ENCODE data around the gene FOXP1.

Gene FOXP1

GRCh38 chr3:71318458-71318827 lies 265.1 kb downstream of the FOXP1 start:
- Histone ChIP-seq H3K9ac (ENCODE audit: low read length) (peak overlapping the region; percentile 26; the same call in 1 of the 2 replicates), H3K4me1 (ENCODE audit: insufficient read depth, low read length, severe bottlenecking) (peaks cover 25% of the 10 kb centered on the region), H3K27ac (ENCODE audit: low read depth, low read length, poor library complexity, severe bottlenecking) (no peak overlapping the region), H3F3A (ENCODE audit: insufficient read depth, low read length) (no peaks in the 10 kb centered on the region), H2AFZ (ENCODE audit: low read length) (no peak overlapping the region), H3K36me3 (ENCODE audit: insufficient read depth, low read length) (no peaks in the 10 kb centered on the region; the same call in 1 of the 2 replicates), H3K27me3 (ENCODE audit: insufficient read depth, low read length) (no peaks in the 10 kb centered on the region), H3K9me2 (ENCODE audit: low read depth, low read length) (no peaks in the 10 kb centered on the region), H3K9me3 (ENCODE audit: low read length) (no peaks in the 10 kb centered on the region), H4K20me1 (ENCODE audit: insufficient read depth, low read length) (no peaks in the 10 kb centered on the region), H3K4me2 (ENCODE audit: low read length) (peak overlapping the region; percentile 35), H3K4me3 (ENCODE audit: low read depth, low read length, poor library complexity, severe bottlenecking) (no peak overlapping the region), H3K79me2 (ENCODE audit: insufficient read depth, low read length) (peaks cover 15% of the 10 kb centered on the region)
- TF ChIP-seq EZH2 (IDR thresholded peaks at IDR 0.05; ENCODE audit: borderline replicate concordance, low read length) (no peak), CTCF (IDR thresholded peaks at IDR 0.05; ENCODE audit: low read length) (no peak)

GRCh38 chr3:71317749-71318457 lies 265.6 kb downstream of the FOXP1 start:
- H3F3A ChIP-seq (ENCODE audit: insufficient read depth, low read length) = no peaks in the 10 kb centered on the region
- peak overlapping the region; percentile 26; the same call in 1 of the 2 replicates for H3K9ac ChIP-seq (ENCODE audit: low read length)
- H3K4me1 ChIP-seq (ENCODE audit: insufficient read depth, low read length, severe bottlenecking) = peaks cover 25% of the 10 kb centered on the region

GRCh38 chr3:71317140-71317539 lies 266.4 kb downstream of the FOXP1 start:
- Histone ChIP-seq H3K9me3 (ENCODE audit: low read length) (no peaks in the 10 kb centered on the region), H3K36me3 (ENCODE audit: insufficient read depth, low read length) (peaks cover 5% of the 10 kb centered on the region; the same call in 1 of the 2 replicates)

More at GRCh38 chr3:71317749-71318457, 265.6 kb downstream of the FOXP1 start:
- Histone ChIP-seq H3K27me3 (ENCODE audit: insufficient read depth, low read length) (no peaks in the 10 kb centered on the region), H3K79me2 (ENCODE audit: insufficient read depth, low read length) (peaks cover 15% of the 10 kb centered on the region), H4K20me1 (ENCODE audit: insufficient read depth, low read length) (no peaks in the 10 kb centered on the region), H3K4me3 (ENCODE audit: low read depth, low read length, poor library complexity, severe bottlenecking) (no peak overlapping the region), H3K9me3 (ENCODE audit: low read length) (no peaks in the 10 kb centered on the region), H3K4me2 (ENCODE audit: low read length) (peak overlapping the region; percentile 35), H2AFZ (ENCODE audit: low read length) (no peak overlapping the region), H3K27ac (ENCODE audit: low read depth, low read length, poor library complexity, severe bottlenecking) (no peak overlapping the region), H3K9me2 (ENCODE audit: low read depth, low read length) (no peaks in the 10 kb centered on the region), H3K36me3 (ENCODE audit: insufficient read depth, low read length) (no peaks in the 10 kb centered on the region; the same call in 1 of the 2 replicates)
- no peak for TF ChIP-seq CTCF (IDR thresholded peaks at IDR 0.05; ENCODE audit: low read length)
- no peak for TF ChIP-seq EZH2 (IDR thresholded peaks at IDR 0.05; ENCODE audit: borderline replicate concordance, low read length)

More at GRCh38 chr3:71317140-71317539, 266.4 kb downstream of the FOXP1 start:
- H3K4me2 ChIP-seq (ENCODE audit: low read length) = no peak overlapping the region
- no peak overlapping the region for H3K27ac ChIP-seq (ENCODE audit: low read depth, low read length, poor library complexity, severe bottlenecking)
- no peak overlapping the region for H2AFZ ChIP-seq (ENCODE audit: low read length)
- TF ChIP-seq CTCF (IDR thresholded peaks at IDR 0.05; ENCODE audit: low read length) (no peak), EZH2 (IDR thresholded peaks at IDR 0.05; ENCODE audit: borderline replicate concordance, low read length) (no peak)
- no peaks in the 10 kb centered on the region for H3K9me2 ChIP-seq (ENCODE audit: low read depth, low read length)
- no peaks in the 10 kb centered on the region for H4K20me1 ChIP-seq (ENCODE audit: insufficient read depth, low read length)
- H3K4me1 ChIP-seq (ENCODE audit: insufficient read depth, low read length, severe bottlenecking) = peaks cover 25% of the 10 kb centered on the region
- no peak overlapping the region for H3K9ac ChIP-seq (ENCODE audit: low read length)
- H3K79me2 ChIP-seq (ENCODE audit: insufficient read depth, low read length) = peaks cover 15% of the 10 kb centered on the region
- no peak overlapping the region for H3K4me3 ChIP-seq (ENCODE audit: low read depth, low read length, poor library complexity, severe bottlenecking)
- H3F3A ChIP-seq (ENCODE audit: insufficient read depth, low read length) = 0 out of 2 replicates have a peak, but pooled peaks cover 2% of the 10 kb centered on the region
- H3K27me3 ChIP-seq (ENCODE audit: insufficient read depth, low read length) = no peaks in the 10 kb centered on the region
